ENCODE data around the gene SPOCD1. TPM values are rescaled to one million over a fixed set of nuclear protein-coding genes. Genes with fewer than 3 reads are reported as not detected.

The SPOCD1 gene
- total RNA-seq, 4 donors from 2014 or later: 0.42 to 14.1 (median 0.66) TPM; not detected in 1

- Histone ChIP-seq H3K27me3 (no peaks in the 10 kb centered on the region), H3K4me3 (no peak overlapping the region), H3K27ac (no peak overlapping the region), H3K36me3 (no peaks in the 10 kb centered on the region), H3K9me3 (no peaks in the 10 kb centered on the region), H3K4me1 (peaks cover 0 to 14% (median 3%) of the 10 kb centered on the region in 4 donors)
- DNase-seq (ENCODE audit: low spot score in 2 of 2): no peak
- TF ChIP-seq EP300 (IDR thresholded peaks at IDR 0.05) (no peak), CTCF (IDR thresholded peaks at IDR 0.05) (no peak), POLR2A (IDR thresholded peaks at IDR 0.05) (no peak)
- WGBS, 2 donors: 89 to 94% methylated on average over 5 of the region's 5 CpGs
These were observed 18.6 kb downstream of the SPOCD1 start for GRCh38 chr1:31797216-31797615.

- TF ChIP-seq CTCF (IDR thresholded peaks at IDR 0.05) (no peak), EP300 (IDR thresholded peaks at IDR 0.05) (no peak), POLR2A (IDR thresholded peaks at IDR 0.05) (no peak)
- Histone ChIP-seq H3K27me3 (no peaks in the 10 kb centered on the region), H3K36me3 (no peaks in the 10 kb centered on the region), H3K4me1 (peaks cover 0 to 14% (median 3%) of the 10 kb centered on the region in 4 donors), H3K4me3 (no peak overlapping the region), H3K9me3 (no peaks in the 10 kb centered on the region), H3K27ac (no peak overlapping the region)
- 90 to 91% methylated on average over 7 of the region's 7 CpGs for WGBS, 2 donors
- DNase-seq (ENCODE audit: low spot score in 2 of 2): no peak
These were observed 19.1 kb downstream of the SPOCD1 start for GRCh38 chr1:31796707-31797106.

- no peaks in the 10 kb centered on the region for H3K36me3 ChIP-seq
- 67 to 81% methylated on average over 9 to 13 of the region's 13 CpGs for WGBS, 2 donors
- no peak for DNase-seq (ENCODE audit: low spot score in 2 of 2)
- H3K9me3 ChIP-seq: no peaks in the 10 kb centered on the region
- no peak overlapping the region for H3K4me3 ChIP-seq
- no peaks in the 10 kb centered on the region for H3K27me3 ChIP-seq
- peaks cover 0 to 14% (median 3%) of the 10 kb centered on the region in 4 donors for H3K4me1 ChIP-seq
- no peak for TF ChIP-seq CTCF (IDR thresholded peaks at IDR 0.05)
- TF ChIP-seq POLR2A (IDR thresholded peaks at IDR 0.05): no peak
- no peak for TF ChIP-seq EP300 (IDR thresholded peaks at IDR 0.05)
- H3K27ac ChIP-seq: no peak overlapping the region
These were observed 19.8 kb downstream of the SPOCD1 start for GRCh38 chr1:31795801-31796621.

- Histone ChIP-seq H3K27ac (no peak overlapping the region), H3K9me3 (no peaks in the 10 kb centered on the region), H3K27me3 (no peaks in the 10 kb centered on the region), H3K36me3 (no peaks in the 10 kb centered on the region), H3K4me1 (peaks cover 0 to 14% (median 3%) of the 10 kb centered on the region in 4 donors), H3K4me3 (no peak overlapping the region)
- no peak for DNase-seq (ENCODE audit: low spot score in 2 of 2)
- 60 to 65% methylated on average over 2 of the region's 2 CpGs for WGBS, 2 donors
- TF ChIP-seq CTCF (IDR thresholded peaks at IDR 0.05) (no peak), EP300 (IDR thresholded peaks at IDR 0.05) (no peak), POLR2A (IDR thresholded peaks at IDR 0.05) (no peak)
These were observed 20.6 kb downstream of the SPOCD1 start for GRCh38 chr1:31795096-31795675.

Data from tibial nerve (tissue), 4 donors.